HG02588 (cell line): Measurements from ENCODE around the gene ACOX3.

Experiments used
- ATAC-seq: cut with Tn5 transposase; IDR thresholded peaks from one replicate; pipeline ENCODE4 v1.9.1; 2021; ENCODE audit warnings: mild to moderate bottlenecking, moderate library complexity; ENCODE audit not compliant: unreplicated experiment

Gene ACOX3

DNA sequence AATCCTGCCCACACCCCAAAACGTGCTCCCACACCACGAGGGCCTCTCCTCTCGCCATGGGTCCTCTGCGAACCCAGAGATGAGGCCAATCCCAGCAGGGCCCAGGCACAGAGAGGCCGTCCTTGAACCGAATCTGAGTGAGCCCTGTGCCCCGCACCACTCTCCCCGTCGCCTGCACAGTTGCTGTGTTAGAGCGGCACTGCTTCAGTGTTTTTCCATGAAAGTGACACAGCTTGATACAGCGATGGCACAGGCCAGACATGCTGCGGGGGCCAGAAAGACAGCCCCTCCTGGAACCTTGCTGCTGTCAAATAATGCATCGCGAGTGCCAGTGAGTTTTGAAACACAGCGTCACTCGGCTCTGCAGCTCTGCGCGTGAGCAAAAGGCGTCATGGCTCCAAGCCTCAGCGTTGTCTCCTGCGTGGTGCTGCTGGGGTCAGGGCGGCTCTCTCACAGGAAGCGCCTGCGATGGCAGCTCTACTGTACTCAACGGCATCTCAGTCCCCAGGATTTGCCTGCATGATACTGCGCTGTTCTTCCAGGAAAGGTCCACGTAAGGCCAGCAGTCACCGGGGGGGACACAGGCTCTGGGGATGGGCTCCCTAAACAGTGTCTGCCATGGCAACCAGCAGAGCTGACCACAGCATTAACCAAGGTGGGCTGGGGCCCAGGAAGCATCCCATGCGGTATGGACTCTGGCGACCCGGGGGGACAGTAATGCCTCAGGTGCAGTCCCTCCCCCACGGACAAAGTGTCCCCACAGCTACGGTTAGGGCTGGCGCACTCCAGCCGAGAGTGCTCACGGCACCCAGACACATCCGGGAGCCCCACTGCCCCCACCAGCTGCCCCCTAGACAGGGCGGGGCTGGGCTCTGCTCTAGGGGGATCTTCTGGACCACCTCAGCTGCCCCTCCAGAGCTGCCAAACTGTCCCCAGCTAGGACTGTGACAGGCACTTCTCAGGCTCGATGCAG is 63.1 kb downstream of the ACOX3 start:
- no peak for ATAC-seq

GRCh38 chr4:8376361-8377102 is 64.0 kb downstream of the ACOX3 start:
- no peak for ATAC-seq

- no peak for ATAC-seq
Measured at GRCh38 chr4:8374851-8375649, 65.5 kb downstream of the ACOX3 start.

DNA sequence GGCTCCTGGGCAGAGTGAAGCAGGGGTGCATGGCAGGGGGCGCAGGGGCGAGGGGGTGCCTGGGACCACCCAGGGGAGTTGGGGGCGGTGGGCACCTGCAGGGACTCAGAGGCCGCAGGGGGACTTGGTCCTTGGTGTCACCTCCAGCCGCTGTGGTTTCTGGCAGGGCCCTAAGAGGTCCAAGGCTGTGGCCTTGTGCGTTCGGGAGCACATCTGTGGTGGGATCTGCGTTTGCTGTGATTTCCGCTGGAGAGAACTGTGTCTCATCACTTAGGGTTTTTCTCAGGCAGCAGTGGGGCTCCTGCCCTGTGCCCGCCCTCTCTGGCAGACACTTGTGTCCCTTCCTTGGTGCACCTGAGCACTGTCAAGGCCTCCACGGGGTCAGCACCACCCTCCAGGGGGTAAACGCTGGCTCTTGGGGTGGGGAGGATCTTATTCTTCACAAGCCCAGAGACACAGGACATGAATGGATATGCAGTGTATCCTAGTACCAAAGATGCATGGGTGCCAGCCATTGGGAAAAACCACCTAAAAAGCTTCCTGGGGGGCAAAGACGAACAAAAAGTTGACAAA is 66.5 kb downstream of the ACOX3 start:
- ATAC-seq: no peak

GRCh38 chr4:8373270-8373972 is 67.1 kb downstream of the ACOX3 start:
- no peak for ATAC-seq

DNA sequence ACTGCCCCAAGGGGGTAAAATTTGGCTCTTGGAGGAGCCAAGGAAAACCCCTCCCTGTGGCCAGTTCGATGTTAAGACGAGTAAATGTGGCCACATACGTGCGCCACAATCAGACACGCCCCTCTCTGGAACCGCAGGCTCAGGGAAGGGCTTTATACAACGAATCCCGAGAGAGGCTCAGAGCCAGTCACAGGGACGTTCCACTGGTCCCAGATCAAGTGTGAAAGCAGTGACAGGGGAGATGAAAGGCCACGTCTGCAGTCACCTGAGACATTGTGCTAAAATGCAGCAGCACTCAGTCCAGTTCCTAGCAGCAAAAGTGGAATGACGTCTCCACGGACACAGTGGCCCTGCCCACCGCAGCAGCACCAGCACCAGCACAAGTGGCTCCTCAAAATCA is 68.0 kb downstream of the ACOX3 start:
- ATAC-seq: no peak

DNA sequence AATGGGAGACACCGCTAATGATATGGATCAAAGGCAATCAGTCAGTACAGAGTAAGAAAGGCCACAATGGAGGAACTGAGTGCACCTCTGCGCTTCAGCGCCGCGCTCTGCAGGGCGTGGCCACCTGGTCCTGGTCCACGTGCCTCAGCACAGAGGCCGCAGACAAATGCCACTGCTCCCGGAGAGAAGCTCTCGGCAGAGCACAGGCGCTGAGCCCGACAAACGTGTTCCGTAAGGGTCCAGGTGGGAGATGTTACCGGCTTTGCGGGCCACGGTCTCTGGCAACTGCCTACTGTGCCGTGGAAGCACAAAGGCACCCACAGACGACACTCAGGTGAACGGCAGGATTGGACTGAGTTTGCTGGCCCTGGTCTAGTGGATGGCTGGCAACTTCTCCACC is 68.9 kb downstream of the ACOX3 start:
- no peak for ATAC-seq

- ATAC-seq: no peak
Measured at GRCh38 chr4:8370835-8371595, 69.5 kb downstream of the ACOX3 start.

DNA sequence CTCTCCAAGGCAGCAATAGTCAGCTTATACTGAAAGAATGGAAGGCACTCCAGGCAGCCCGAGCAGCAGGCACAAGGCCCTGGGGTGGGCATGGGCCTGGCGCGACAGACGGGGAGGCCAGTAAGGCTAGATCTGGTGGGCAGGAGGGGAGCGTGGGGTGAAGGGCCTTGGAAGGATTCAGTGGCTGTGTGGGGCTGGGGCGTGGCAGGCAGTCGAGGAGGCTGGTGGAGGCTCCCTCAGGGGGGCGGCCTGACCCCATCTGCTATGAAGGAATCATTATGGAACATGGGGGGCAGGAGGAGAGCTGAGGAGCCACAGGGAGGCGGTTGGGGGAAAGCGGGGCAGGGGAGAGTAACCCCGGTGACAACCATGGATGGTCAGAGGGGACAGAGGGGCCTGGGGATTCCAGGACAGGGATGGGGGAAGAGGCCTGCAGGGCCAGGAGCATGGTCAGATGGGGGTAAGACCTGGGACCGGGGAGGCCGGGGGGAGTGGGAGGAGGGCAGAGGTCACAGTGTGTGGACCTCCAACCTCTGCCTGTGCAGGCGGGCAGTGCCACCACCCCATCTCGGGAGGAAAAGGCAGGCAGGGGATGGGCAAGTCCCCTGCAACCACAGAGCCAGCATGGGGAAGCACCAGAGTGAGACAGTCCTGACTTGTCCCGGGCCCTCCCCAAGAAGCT is 70.3 kb downstream of the ACOX3 start:
- no peak for ATAC-seq

- no peak for ATAC-seq
Measured at GRCh38 chr4:8369426-8370105, 71.0 kb downstream of the ACOX3 start.

GRCh38 chr4:8368998-8369397 is 71.5 kb downstream of the ACOX3 start:
- no peak for ATAC-seq

DNA sequence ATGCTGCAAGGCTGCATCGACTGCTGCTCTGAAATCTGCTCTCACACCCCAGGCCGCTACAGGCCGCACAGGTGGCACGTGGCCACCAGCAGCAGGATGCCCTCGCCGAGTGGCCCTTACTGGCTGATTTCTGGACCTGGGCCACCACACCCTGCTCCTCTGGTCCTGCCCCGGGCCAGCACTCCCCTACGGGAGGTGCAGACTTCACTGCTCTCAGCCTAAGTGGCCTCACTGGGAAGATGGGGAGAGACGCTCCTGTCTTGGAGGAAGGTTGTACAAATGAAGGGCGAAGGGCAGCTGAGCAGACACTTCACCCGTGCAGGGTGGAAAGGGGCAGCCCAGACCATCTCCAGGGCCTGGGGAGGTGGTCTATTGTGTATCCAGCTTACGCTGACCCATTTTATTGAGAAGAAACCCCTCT is 72.5 kb downstream of the ACOX3 start:
- no peak for ATAC-seq

DNA sequence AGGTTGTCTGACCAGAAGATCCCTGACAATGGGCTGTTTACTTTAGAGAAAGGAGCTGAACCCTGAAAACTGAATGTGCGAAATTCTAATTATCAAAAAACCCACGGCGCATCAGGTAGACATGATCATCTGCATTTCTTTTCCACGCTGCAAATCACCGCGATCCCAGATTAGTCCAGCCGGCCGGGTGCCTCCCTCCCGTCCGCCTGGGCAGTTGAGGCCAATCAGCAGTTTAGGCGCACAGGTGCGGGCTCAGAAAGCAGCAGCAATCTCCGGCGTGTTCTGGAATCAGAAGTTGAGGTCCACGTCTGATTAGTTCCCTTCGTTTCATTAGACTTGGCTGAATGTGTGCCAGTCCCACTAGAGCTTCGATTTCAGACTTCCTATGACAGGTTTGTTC is 73.9 kb downstream of the ACOX3 start:
- no peak for ATAC-seq

- ATAC-seq: no peak
Measured at GRCh38 chr4:8365951-8366350, 74.6 kb downstream of the ACOX3 start.

GRCh38 chr4:8365353-8365752 is 75.2 kb downstream of the ACOX3 start:
- no peak for ATAC-seq

DNA sequence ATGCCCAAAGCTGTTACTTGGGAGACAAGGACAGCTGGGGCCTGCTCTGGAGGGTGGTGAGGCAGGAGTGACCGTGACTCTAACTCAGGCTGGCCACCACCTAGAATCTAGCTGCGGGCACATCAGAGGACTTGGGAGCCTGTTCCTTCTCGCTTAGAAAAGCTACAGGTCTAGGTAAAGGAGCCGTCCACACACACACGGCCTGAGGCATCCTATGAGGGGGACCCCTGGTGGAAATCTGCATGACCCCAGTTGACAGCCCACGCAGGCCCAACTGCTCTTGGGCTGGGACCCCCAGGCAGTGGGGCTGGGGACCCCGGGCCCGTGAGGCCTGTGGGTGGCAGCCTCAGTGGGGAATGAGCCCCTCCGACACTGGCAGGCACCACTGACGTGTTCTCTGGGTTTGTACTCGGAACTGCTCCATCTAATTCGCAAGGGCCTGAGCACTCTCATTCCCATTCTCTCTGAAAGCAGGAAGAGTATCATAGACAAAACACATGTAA is 75.6 kb downstream of the ACOX3 start:
- ATAC-seq: no peak

GRCh38 chr4:8364141-8364540 is 76.4 kb downstream of the ACOX3 start:
- ATAC-seq: no peak

- ATAC-seq: no peak
Measured at GRCh38 chr4:8362483-8362882, 78.0 kb downstream of the ACOX3 start.
